ENCODE results near the gene AGBL3.

AGBL3 gene

GRCh38 chr7:134945691-134946090 is 40.6 kb upstream of the AGBL3 start:
- H3K9ac ChIP-seq (ENCODE audit: low read length): no peak overlapping the region
- H3K4me2 ChIP-seq (ENCODE audit: low read depth, low read length): no peak overlapping the region
- no peak for DNase-seq
- no peaks in the 10 kb centered on the region for H4K20me1 ChIP-seq (ENCODE audit: insufficient read depth, low read length)
- H2AFZ ChIP-seq (ENCODE audit: low read length): no peak overlapping the region
- no peaks in the 10 kb centered on the region for H3K79me2 ChIP-seq (ENCODE audit: low read length)
- TF ChIP-seq EZH2 (optimal IDR thresholded peaks at IDR 0.05; ENCODE audit: low read depth, low read length) (no peak), EZH2phosphoT487 (IDR thresholded peaks at IDR 0.05; ENCODE audit: low read length) (no peak), CTCF (IDR thresholded peaks at IDR 0.05; ENCODE audit: low read length) (no peak)
- H3K27ac ChIP-seq (ENCODE audit: low read length): no peak overlapping the region
- H3K9me2 ChIP-seq (replicated peaks; ENCODE audit: insufficient read depth, low read length): no peaks in the 10 kb centered on the region
- H3K4me1 ChIP-seq (ENCODE audit: low read length): no peaks in the 10 kb centered on the region
- no peaks in the 10 kb centered on the region for H3K36me3 ChIP-seq (replicated peaks; ENCODE audit: insufficient read depth, low read length)
- no peaks in the 10 kb centered on the region for H3F3A ChIP-seq (ENCODE audit: insufficient read depth, low read length)
- no peak overlapping the region for H3K4me3 ChIP-seq (ENCODE audit: low read length)
- no peaks in the 10 kb centered on the region for H3K27me3 ChIP-seq (replicated peaks; ENCODE audit: insufficient read depth, low read length)
- no peaks in the 10 kb centered on the region for H3K9me3 ChIP-seq (replicated peaks; ENCODE audit: insufficient read depth, low read length)

- TF ChIP-seq EZH2phosphoT487 (IDR thresholded peaks at IDR 0.05; ENCODE audit: low read length): no peak
- no peak for TF ChIP-seq CTCF (IDR thresholded peaks at IDR 0.05; ENCODE audit: low read length)
- no peak for TF ChIP-seq EZH2 (optimal IDR thresholded peaks at IDR 0.05; ENCODE audit: low read depth, low read length)
- Histone ChIP-seq H3K4me2 (ENCODE audit: low read depth, low read length) (no peak overlapping the region), H3K4me3 (ENCODE audit: low read length) (no peak overlapping the region), H3K9me3 (replicated peaks; ENCODE audit: insufficient read depth, low read length) (no peaks in the 10 kb centered on the region), H3K36me3 (replicated peaks; ENCODE audit: insufficient read depth, low read length) (no peaks in the 10 kb centered on the region), H3K9ac (ENCODE audit: low read length) (no peak overlapping the region), H3K27me3 (replicated peaks; ENCODE audit: insufficient read depth, low read length) (no peaks in the 10 kb centered on the region), H3K27ac (ENCODE audit: low read length) (no peak overlapping the region), H3K9me2 (replicated peaks; ENCODE audit: insufficient read depth, low read length) (no peaks in the 10 kb centered on the region), H2AFZ (ENCODE audit: low read length) (no peak overlapping the region), H3K4me1 (ENCODE audit: low read length) (no peaks in the 10 kb centered on the region), H4K20me1 (ENCODE audit: insufficient read depth, low read length) (no peaks in the 10 kb centered on the region), H3K79me2 (ENCODE audit: low read length) (no peaks in the 10 kb centered on the region), H3F3A (ENCODE audit: insufficient read depth, low read length) (no peaks in the 10 kb centered on the region)
- DNase-seq: no peak
Measured at GRCh38 chr7:134946260-134946659, 40.0 kb upstream of the AGBL3 start.

DNA sequence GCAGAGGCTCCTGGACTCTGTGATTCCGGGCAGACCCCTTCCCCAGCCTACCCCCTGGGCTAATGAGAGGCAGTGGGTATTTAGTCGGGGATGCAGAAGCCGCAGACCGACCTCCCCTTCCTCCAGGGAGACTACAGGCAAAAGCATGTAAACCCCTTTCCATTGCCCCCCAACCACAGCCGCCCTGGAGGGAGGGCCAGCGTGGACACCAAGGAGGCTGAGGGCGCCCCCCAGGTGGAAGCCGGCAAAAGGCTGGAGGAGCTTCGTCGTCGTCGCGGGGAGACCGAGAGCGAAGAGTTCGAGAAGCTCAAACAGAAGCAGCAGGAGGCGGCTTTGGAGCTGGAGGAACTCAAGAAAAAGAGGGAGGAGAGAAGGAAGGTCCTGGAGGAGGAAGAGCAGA is 39.0 kb upstream of the AGBL3 start:
- H3K27me3 ChIP-seq (replicated peaks; ENCODE audit: insufficient read depth, low read length): no peaks in the 10 kb centered on the region
- H3K27ac ChIP-seq (ENCODE audit: low read length): no peak overlapping the region
- H3K9ac ChIP-seq (ENCODE audit: low read length): no peak overlapping the region
- H3K4me3 ChIP-seq (ENCODE audit: low read length): no peak overlapping the region
- no peaks in the 10 kb centered on the region for H3K4me1 ChIP-seq (ENCODE audit: low read length)
- H2AFZ ChIP-seq (ENCODE audit: low read length): no peak overlapping the region
- no peak for DNase-seq
- H3K9me3 ChIP-seq (replicated peaks; ENCODE audit: insufficient read depth, low read length): no peaks in the 10 kb centered on the region
- no peaks in the 10 kb centered on the region for H3K36me3 ChIP-seq (replicated peaks; ENCODE audit: insufficient read depth, low read length)
- H3K4me2 ChIP-seq (ENCODE audit: low read depth, low read length): no peak overlapping the region
- no peaks in the 10 kb centered on the region for H3K9me2 ChIP-seq (replicated peaks; ENCODE audit: insufficient read depth, low read length)
- H3K79me2 ChIP-seq (ENCODE audit: low read length): no peaks in the 10 kb centered on the region
- H3F3A ChIP-seq (ENCODE audit: insufficient read depth, low read length): no peaks in the 10 kb centered on the region
- no peak for TF ChIP-seq EZH2phosphoT487 (IDR thresholded peaks at IDR 0.05; ENCODE audit: low read length)
- no peak for TF ChIP-seq EZH2 (optimal IDR thresholded peaks at IDR 0.05; ENCODE audit: low read depth, low read length)
- TF ChIP-seq CTCF (IDR thresholded peaks at IDR 0.05; ENCODE audit: low read length): no peak
- H4K20me1 ChIP-seq (ENCODE audit: insufficient read depth, low read length): no peaks in the 10 kb centered on the region

Data from MM.1S (cell line).